GM23338 (cell line): ENCODE results near the gene ATP9A. TPM values are rescaled to one million over a fixed set of nuclear protein-coding genes. Genes with fewer than 3 reads are reported as not detected.

Experiments
- ATAC-seq: fragments of 200-7000 bp; cut with Tn5 transposase; 3 replicates; pipeline ENCODE4 v1.9.1; 2020
- DNase-seq: peaks from one replicate; pipeline ENCODE4 v3.0.0-alpha.2; 2015; ENCODE audit warnings: low spot score
- H2AFZ ChIP-seq: fragments of 200-600 bp; sonication (generic); 2 replicates; pipeline ENCODE4 v1.8.0; 2016; ENCODE audit warnings: antibody characterized with exemption, mild to moderate bottlenecking, moderate library complexity
- H3F3A ChIP-seq: fragments of 200-600 bp; sonication (generic); replicated peaks from 2 replicates; pipeline ENCODE4 v1.8.0; 2017; ENCODE audit warnings: antibody characterized with exemption, mixed run types, low read depth
- H3K27ac ChIP-seq: fragments of 200-600 bp; sonication (generic); 2 replicates; pipeline ENCODE4 v1.6.1; 2016; ENCODE audit warnings: low read depth
- H3K27me3 ChIP-seq: fragments of 200-600 bp; sonication (generic); 2 replicates; pipeline ENCODE4 v1.8.0; 2016; ENCODE audit warnings: mild to moderate bottlenecking, mixed run types, moderate library complexity; ENCODE audit not compliant: insufficient read depth
- H3K36me3 ChIP-seq: fragments of 200-600 bp; sonication (generic); 2 replicates; pipeline ENCODE4 v1.8.0; 2016; ENCODE audit warnings: mild to moderate bottlenecking; ENCODE audit not compliant: insufficient read depth
- H3K4me1 ChIP-seq: fragments of 200-600 bp; sonication (generic); 2 replicates; pipeline ENCODE4 v1.8.0; 2016; ENCODE audit warnings: mild to moderate bottlenecking, moderate library complexity; ENCODE audit not compliant: insufficient read depth
- H3K4me2 ChIP-seq: fragments of 200-600 bp; sonication (generic); 2 replicates; pipeline ENCODE4 v1.7.1; 2017; ENCODE audit warnings: mixed run types
- H3K4me3 ChIP-seq: fragments of 200-600 bp; sonication (generic); 2 replicates; pipeline ENCODE4 v1.6.1; 2016; ENCODE audit warnings: mixed run types
- H3K79me2 ChIP-seq: fragments of 200-600 bp; sonication (generic); replicated peaks from 2 replicates; pipeline ENCODE4 v1.8.0; 2017; ENCODE audit warnings: mild to moderate bottlenecking; ENCODE audit not compliant: insufficient read depth
- H3K9me2 ChIP-seq: fragments of 200-600 bp; sonication (generic); 2 replicates; pipeline ENCODE4 v1.8.0; 2017; ENCODE audit not compliant: insufficient read depth
- H4K20me1 ChIP-seq: fragments of 200-600 bp; sonication (generic); replicated peaks from 2 replicates; pipeline ENCODE4 v1.8.0; 2017; ENCODE audit warnings: mild to moderate bottlenecking; ENCODE audit not compliant: insufficient read depth
- H3K27ac Mint-ChIP-seq: 2 replicates; pipeline ENCODE4 v1.8.0; 2020; ENCODE audit warnings: inconsistent platforms, mild to moderate bottlenecking, moderate library complexity, mixed read lengths
- H3K27me3 Mint-ChIP-seq: 3 replicates; pipeline ENCODE4 v1.8.0; 2022; ENCODE audit warnings: low read depth, mild to moderate bottlenecking, moderate library complexity, mixed read lengths, inconsistent platforms; ENCODE audit not compliant: insufficient read depth, poor library complexity
- H3K36me3 Mint-ChIP-seq: 3 replicates; pipeline ENCODE4 v1.8.0; 2021; ENCODE audit warnings: low read depth, mild to moderate bottlenecking, inconsistent platforms, moderate library complexity, mixed read lengths
- H3K4me1 Mint-ChIP-seq: 3 replicates; pipeline ENCODE4 v1.8.0; 2020; ENCODE audit warnings: mild to moderate bottlenecking, inconsistent platforms, mixed read lengths
- H3K4me3 Mint-ChIP-seq: 3 replicates; pipeline ENCODE4 v1.8.0; 2021; ENCODE audit warnings: moderate library complexity, mild to moderate bottlenecking, inconsistent platforms, mixed read lengths
- H3K9me3 Mint-ChIP-seq: 3 replicates; pipeline ENCODE4 v1.8.0; 2020; ENCODE audit warnings: moderate library complexity, mild to moderate bottlenecking, inconsistent platforms, mixed read lengths
- CREB1 ChIP-seq: fragments of 250-450 bp; sonication (Bioruptor Pico); IDR thresholded peaks from 2 replicates; pipeline ENCODE4 v1.5.0; 2020; ENCODE audit warnings: low read depth, mild to moderate bottlenecking, moderate library complexity
- EZH2phosphoT487 ChIP-seq: fragments of 200-600 bp; sonication (generic); IDR thresholded peaks from one replicate; pipeline ENCODE4 v1.8.1; 2018; ENCODE audit warnings: antibody characterized with exemption; ENCODE audit not compliant: unreplicated experiment
- JUNB ChIP-seq: IDR thresholded peaks from one replicate; pipeline ENCODE4 v1.6.1; 2016; ENCODE audit warnings: antibody characterized with exemption; ENCODE audit not compliant: unreplicated experiment
- POLR2AphosphoS5 ChIP-seq: IDR thresholded peaks from 2 replicates; pipeline ENCODE4 v1.6.1; 2016; ENCODE audit warnings: antibody characterized with exemption, low read depth
- REST ChIP-seq: IDR thresholded peaks from one replicate; pipeline ENCODE4 v1.6.1; 2018; ENCODE audit warnings: antibody characterized with exemption; ENCODE audit not compliant: unreplicated experiment
- STAT1 ChIP-seq: IDR thresholded peaks from one replicate; pipeline ENCODE4 v1.6.1; 2016; ENCODE audit warnings: antibody characterized with exemption; ENCODE audit not compliant: unreplicated experiment
- ZNF114 ChIP-seq: fragments of 250-450 bp; sonication (Bioruptor Pico); IDR thresholded peaks from 2 replicates; pipeline ENCODE4 v1.5.0; 2020; ENCODE audit warnings: mild to moderate bottlenecking, moderate library complexity
- ZNF331 ChIP-seq: fragments of 250-450 bp; sonication (Bioruptor Pico); IDR thresholded peaks from 2 replicates; pipeline ENCODE4 v1.5.0; 2020; ENCODE audit warnings: low read depth, mild to moderate bottlenecking, moderate library complexity
- polyA plus RNA-seq: library from polyadenylated mRNA; unstranded; fragments of >200 nt; fragmentation: Nextera tagmentation; extraction: Ambion mirVana; gene quantifications from 2 replicates; pipeline ENCODE4 v1.2.1, GENCODE V29; 2016
- total RNA-seq: library from RNA; depleted of rRNA; stranded (reverse); fragments of >200 nt; shearing (Covaris generic); gene quantifications from 2 replicates; pipeline ENCODE4 v1.2.3, GENCODE V29; 2014
- TF ChIP-seq, protein P1 (sequence below), 2 experiments: fragments of 200-600 bp in 1 of 2; sonication (generic) in 1 of 2; conservative IDR thresholded peaks; 2 replicates each; pipeline versions ENCODE4 v1.5.1 to v1.6.1; 2016 to 2017; ENCODE audit warnings: antibody characterized with exemption in 2 of 2, low read depth in 2 of 2, mild to moderate bottlenecking in 2 of 2, moderate library complexity in 1 of 2

The ATP9A gene
- total and polyA plus RNA-seq, 2 experiments from 2014 or later, result 0.94 to 5.9 TPM

- no peaks in the 10 kb centered on the region for H3K79me2 ChIP-seq
- Mint-ChIP-seq H3K27ac (peak overlapping the region; percentile 84; the same call in 1 of the 2 replicates), H3K27me3 (peaks cover 8% of the 10 kb centered on the region), H3K9me3 (no peaks in the 10 kb centered on the region), H3K4me3 (peak overlapping the region; percentile 59; the same call in 1 of the 3 replicates), H3K4me1 (peaks cover 41% of the 10 kb centered on the region), H3K36me3 (no peaks in the 10 kb centered on the region)
- ATAC-seq (no peak), DNase-seq (no peak)
- H3K4me1 ChIP-seq, result peaks cover 35% of the 10 kb centered on the region
- H3F3A ChIP-seq, result peaks cover 3% of the 10 kb centered on the region; the same call in 1 of the 2 replicates
- H3K27ac ChIP-seq, result peak overlapping the region; percentile 90
- H3K27me3 ChIP-seq, result no peaks in the 10 kb centered on the region
- H2AFZ ChIP-seq, result no peak overlapping the region
- peak overlapping the region; percentile 72 for H3K4me2 ChIP-seq
- peak overlapping the region; percentile 31; the same call in 1 of the 2 replicates for H3K4me3 ChIP-seq
- H4K20me1 ChIP-seq, result no peaks in the 10 kb centered on the region
- no peak for TF ChIP-seq STAT1
- TF ChIP-seq JUNB, result no peak
- no peak for TF ChIP-seq POLR2AphosphoS5
- TF ChIP-seq CREB1 (CRISPR knock-in tag), result no peak
- TF ChIP-seq REST, result no peak
- TF ChIP-seq EZH2phosphoT487, result no peak
- H3K9me2 ChIP-seq, result no peaks in the 10 kb centered on the region
- H3K36me3 ChIP-seq, result no peaks in the 10 kb centered on the region
Observed at GRCh38 chr20:51711426-51711825, 56.8 kb downstream of the ATP9A start.

GRCh38 chr20:51710361-51710894, 57.8 kb downstream of the ATP9A start:
- DNase-seq (peak; percentile 46), ATAC-seq (peak; percentile 29)
- Histone ChIP-seq H3K79me2 (no peaks in the 10 kb centered on the region), H3F3A (peaks cover 3% of the 10 kb centered on the region; the same call in 1 of the 2 replicates), H3K4me3 (peak overlapping the region; percentile 31), H2AFZ (no peak overlapping the region), H3K9me2 (no peaks in the 10 kb centered on the region), H4K20me1 (no peaks in the 10 kb centered on the region), H3K27ac (peak overlapping the region; percentile 90), H3K27me3 (no peaks in the 10 kb centered on the region), H3K4me2 (peak overlapping the region; percentile 72), H3K4me1 (peaks cover 42% of the 10 kb centered on the region), H3K36me3 (no peaks in the 10 kb centered on the region)
- Mint-ChIP-seq H3K9me3 (no peaks in the 10 kb centered on the region), H3K27me3 (peaks cover 8% of the 10 kb centered on the region), H3K4me1 (peaks cover 45% of the 10 kb centered on the region), H3K4me3 (peak overlapping the region; percentile 59), H3K36me3 (no peaks in the 10 kb centered on the region), H3K27ac (peak overlapping the region; percentile 84)
- TF ChIP-seq EZH2phosphoT487 (no peak), REST (no peak), ZNF114 (CRISPR knock-in tag) (no peak), ZNF331 (CRISPR knock-in tag) (no peak), POLR2AphosphoS5 (no peak)
- TF ChIP-seq, protein P1, sequence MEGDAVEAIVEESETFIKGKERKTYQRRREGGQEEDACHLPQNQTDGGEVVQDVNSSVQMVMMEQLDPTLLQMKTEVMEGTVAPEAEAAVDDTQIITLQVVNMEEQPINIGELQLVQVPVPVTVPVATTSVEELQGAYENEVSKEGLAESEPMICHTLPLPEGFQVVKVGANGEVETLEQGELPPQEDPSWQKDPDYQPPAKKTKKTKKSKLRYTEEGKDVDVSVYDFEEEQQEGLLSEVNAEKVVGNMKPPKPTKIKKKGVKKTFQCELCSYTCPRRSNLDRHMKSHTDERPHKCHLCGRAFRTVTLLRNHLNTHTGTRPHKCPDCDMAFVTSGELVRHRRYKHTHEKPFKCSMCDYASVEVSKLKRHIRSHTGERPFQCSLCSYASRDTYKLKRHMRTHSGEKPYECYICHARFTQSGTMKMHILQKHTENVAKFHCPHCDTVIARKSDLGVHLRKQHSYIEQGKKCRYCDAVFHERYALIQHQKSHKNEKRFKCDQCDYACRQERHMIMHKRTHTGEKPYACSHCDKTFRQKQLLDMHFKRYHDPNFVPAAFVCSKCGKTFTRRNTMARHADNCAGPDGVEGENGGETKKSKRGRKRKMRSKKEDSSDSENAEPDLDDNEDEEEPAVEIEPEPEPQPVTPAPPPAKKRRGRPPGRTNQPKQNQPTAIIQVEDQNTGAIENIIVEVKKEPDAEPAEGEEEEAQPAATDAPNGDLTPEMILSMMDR (conservative IDR thresholded peaks at IDR 0.05; ENCODE audit: low read depth in 2 of 2), result no peak
